ENCODE results near the gene SSH2.
A peak's percentile ranks its signal among the peaks of the same experiment; 100 is the strongest.

SSH2 gene

DNA sequence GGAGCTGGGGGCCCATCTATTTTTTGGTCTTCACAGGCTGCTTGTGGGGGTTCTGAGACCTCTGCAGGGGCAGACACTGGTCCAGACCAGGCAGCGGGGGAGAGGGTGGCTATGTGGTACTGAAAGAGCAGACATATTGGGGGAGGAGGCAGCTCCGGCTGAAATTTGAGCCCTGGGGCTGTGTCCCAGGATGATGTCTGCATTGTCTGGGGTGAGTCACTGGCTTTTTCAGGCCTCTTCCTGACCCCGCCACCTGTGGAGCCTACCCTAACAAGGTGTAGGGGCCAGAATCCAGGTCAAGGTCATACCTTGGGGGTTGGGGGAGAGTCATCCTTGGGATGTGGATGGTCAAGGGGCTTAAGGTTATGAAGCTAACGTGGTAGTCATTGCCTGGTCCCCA lies 309.8 kb downstream of the SSH2 start:
- H3K4me2 ChIP-seq (ENCODE audit: low read length): no peak overlapping the region
- no peak overlapping the region for H3K27ac ChIP-seq (ENCODE audit: low read length)
- no peaks in the 10 kb centered on the region for H3K79me2 ChIP-seq (ENCODE audit: low read length)
- H3K9me3 ChIP-seq (ENCODE audit: insufficient read depth, low read length): no peaks in the 10 kb centered on the region
- H3K27me3 ChIP-seq (ENCODE audit: low read depth, low read length): no peaks in the 10 kb centered on the region; the same call in 1 of the 2 replicates
- no peak overlapping the region for H2AFZ ChIP-seq (ENCODE audit: low read depth, low read length)
- H3K9ac ChIP-seq (ENCODE audit: low read length): no peak overlapping the region
- H3K4me3 ChIP-seq (ENCODE audit: low read length): no peak overlapping the region
- H3K36me3 ChIP-seq (replicated peaks; ENCODE audit: low read depth, low read length): no peaks in the 10 kb centered on the region
- peaks cover 6% of the 10 kb centered on the region for H4K20me1 ChIP-seq (ENCODE audit: insufficient read depth, low read length)
- peaks cover 9% of the 10 kb centered on the region; the same call in 1 of the 2 replicates for H3K4me1 ChIP-seq (ENCODE audit: low read length)
- TF ChIP-seq, protein P1, sequence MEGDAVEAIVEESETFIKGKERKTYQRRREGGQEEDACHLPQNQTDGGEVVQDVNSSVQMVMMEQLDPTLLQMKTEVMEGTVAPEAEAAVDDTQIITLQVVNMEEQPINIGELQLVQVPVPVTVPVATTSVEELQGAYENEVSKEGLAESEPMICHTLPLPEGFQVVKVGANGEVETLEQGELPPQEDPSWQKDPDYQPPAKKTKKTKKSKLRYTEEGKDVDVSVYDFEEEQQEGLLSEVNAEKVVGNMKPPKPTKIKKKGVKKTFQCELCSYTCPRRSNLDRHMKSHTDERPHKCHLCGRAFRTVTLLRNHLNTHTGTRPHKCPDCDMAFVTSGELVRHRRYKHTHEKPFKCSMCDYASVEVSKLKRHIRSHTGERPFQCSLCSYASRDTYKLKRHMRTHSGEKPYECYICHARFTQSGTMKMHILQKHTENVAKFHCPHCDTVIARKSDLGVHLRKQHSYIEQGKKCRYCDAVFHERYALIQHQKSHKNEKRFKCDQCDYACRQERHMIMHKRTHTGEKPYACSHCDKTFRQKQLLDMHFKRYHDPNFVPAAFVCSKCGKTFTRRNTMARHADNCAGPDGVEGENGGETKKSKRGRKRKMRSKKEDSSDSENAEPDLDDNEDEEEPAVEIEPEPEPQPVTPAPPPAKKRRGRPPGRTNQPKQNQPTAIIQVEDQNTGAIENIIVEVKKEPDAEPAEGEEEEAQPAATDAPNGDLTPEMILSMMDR (IDR thresholded peaks at IDR 0.05; ENCODE audit: low read depth, low read length): no peak
- TF ChIP-seq EZH2phosphoT487 (IDR thresholded peaks at IDR 0.05; ENCODE audit: low read depth): no peak

DNA sequence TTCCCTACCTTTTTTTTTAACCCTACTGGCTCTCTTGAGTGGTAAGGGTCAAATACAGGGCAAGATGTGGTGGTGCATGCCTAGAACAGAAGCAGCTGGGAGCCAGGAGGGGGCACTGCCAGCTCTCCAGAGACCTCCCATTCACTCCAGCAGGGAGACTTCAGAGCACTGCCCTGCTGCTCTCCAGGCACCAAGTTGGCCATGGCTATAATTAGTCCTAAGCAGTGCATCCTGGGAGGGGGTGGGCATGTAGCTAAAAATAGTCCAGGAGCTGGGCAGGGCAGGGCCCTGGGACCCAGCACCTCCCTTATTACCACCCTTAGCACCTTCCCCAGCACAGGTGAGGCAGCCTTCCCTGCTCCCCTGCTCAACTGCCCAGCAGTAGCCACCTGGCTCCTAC lies 310.8 kb downstream of the SSH2 start:
- no peak overlapping the region for H3K4me2 ChIP-seq (ENCODE audit: low read length)
- no peak for TF ChIP-seq EZH2phosphoT487 (IDR thresholded peaks at IDR 0.05; ENCODE audit: low read depth)
- TF ChIP-seq, protein P1 (IDR thresholded peaks at IDR 0.05; ENCODE audit: low read depth, low read length): peak; percentile 45
- H4K20me1 ChIP-seq (ENCODE audit: insufficient read depth, low read length): peaks cover 6% of the 10 kb centered on the region
- no peaks in the 10 kb centered on the region for H3K79me2 ChIP-seq (ENCODE audit: low read length)
- no peak overlapping the region for H3K4me3 ChIP-seq (ENCODE audit: low read length)
- no peak overlapping the region for H3K27ac ChIP-seq (ENCODE audit: low read length)
- no peak overlapping the region for H2AFZ ChIP-seq (ENCODE audit: low read depth, low read length)
- no peaks in the 10 kb centered on the region for H3K36me3 ChIP-seq (replicated peaks; ENCODE audit: low read depth, low read length)
- H3K9ac ChIP-seq (ENCODE audit: low read length): no peak overlapping the region
- H3K9me3 ChIP-seq (ENCODE audit: insufficient read depth, low read length): no peaks in the 10 kb centered on the region
- H3K4me1 ChIP-seq (ENCODE audit: low read length): peaks cover 13% of the 10 kb centered on the region; the same call in 1 of the 2 replicates
- H3K27me3 ChIP-seq (ENCODE audit: low read depth, low read length): no peaks in the 10 kb centered on the region; the same call in 1 of the 2 replicates

DNA sequence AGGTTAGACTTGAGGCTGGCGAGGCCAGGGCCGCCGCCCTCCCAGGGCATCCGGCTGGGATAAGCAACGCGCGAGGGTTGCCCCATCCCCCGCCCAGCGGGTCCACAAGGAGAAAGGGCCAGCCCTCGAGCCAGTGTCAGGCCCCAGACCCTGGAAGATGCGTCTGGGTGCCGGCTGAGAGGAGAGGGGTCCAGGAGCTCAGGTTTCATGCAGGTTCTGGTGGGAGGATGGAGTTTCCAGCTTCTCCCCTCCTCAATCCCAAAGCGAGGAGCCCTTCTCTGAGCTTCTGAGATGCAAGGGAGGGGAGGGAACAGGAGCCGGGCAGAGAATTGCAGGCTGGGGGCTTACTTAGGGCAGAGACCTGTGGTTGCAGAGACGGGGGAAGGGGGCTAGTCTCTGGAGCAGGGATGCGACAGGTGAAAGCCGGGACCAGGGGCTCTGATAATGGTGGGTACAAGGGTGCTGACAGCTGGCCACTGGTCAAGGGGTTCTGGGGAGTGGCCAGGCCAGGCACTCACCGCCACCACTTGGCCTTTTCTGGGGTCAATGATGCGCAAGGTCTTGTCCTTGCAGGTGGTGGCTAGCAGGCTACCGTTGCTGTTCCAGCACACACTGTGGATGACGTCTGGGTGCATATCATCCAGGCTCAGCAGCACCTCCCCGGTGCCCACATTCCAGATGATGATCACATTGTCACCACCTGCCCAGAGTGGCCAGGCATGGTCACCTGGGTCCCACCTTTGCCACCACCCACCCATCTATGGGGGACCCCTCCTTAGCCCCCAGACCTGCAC lies 311.6 kb downstream of the SSH2 start:
- peaks cover 6% of the 10 kb centered on the region for H4K20me1 ChIP-seq (ENCODE audit: insufficient read depth, low read length)
- TF ChIP-seq EZH2phosphoT487 (IDR thresholded peaks at IDR 0.05; ENCODE audit: low read depth): no peak
- TF ChIP-seq, protein P1 (IDR thresholded peaks at IDR 0.05; ENCODE audit: low read depth, low read length): peak; percentile 2; the same call in 1 of the 2 replicates
- no peak overlapping the region for H3K27ac ChIP-seq (ENCODE audit: low read length)
- H3K4me3 ChIP-seq (ENCODE audit: low read length): peak overlapping the region; percentile 89
- H3K9ac ChIP-seq (ENCODE audit: low read length): peak overlapping the region; percentile 55
- H3K36me3 ChIP-seq (replicated peaks; ENCODE audit: low read depth, low read length): peaks cover 3% of the 10 kb centered on the region
- peak overlapping the region; percentile 97 for H3K4me2 ChIP-seq (ENCODE audit: low read length)
- peaks cover 13% of the 10 kb centered on the region; the same call in 1 of the 2 replicates for H3K4me1 ChIP-seq (ENCODE audit: low read length)
- H3K9me3 ChIP-seq (ENCODE audit: insufficient read depth, low read length): no peaks in the 10 kb centered on the region
- H3K79me2 ChIP-seq (ENCODE audit: low read length): no peaks in the 10 kb centered on the region
- no peaks in the 10 kb centered on the region; the same call in 1 of the 2 replicates for H3K27me3 ChIP-seq (ENCODE audit: low read depth, low read length)
- peak overlapping the region; percentile 74; the same call in 1 of the 2 replicates for H2AFZ ChIP-seq (ENCODE audit: low read depth, low read length)

DNA sequence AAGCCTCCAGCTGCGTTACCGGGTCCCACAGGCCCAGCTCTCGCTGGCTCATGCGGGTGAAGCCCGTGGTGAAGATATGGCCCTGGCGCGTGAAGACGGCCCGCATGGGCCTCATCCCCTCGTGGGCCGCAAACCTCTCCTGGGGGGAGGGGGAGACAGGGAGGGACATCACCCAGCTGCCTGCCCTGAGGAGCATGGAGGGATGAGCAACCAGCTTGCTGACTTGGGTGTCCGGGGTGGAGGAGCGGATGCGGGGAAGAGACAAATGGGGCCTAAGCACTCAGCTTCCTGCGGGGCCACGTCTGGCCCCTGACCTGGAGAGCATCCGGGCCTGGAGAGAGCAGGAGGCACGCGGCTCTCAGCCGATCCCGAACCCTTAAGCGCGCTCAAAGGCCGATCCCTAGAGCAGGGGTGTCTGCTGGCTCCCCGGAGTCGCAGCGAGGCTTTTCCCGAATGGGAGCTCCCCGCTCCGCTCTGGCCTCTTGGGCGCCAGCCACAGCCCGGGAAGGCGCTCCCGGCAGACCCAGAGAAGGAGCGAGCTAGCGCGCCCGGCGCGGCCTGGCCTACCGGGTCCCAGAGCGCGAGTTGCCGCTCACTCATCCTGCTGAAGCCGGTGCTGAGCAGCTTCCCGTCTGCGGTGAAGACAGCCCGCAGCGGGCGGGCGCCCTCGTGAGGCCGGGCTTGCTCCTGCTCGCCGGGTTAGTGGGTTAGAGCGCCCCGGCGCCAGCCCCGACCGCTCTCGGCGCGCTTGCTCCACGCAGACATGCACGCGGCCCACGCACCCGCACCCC lies 312.4 kb downstream of the SSH2 start:
- no peaks in the 10 kb centered on the region for H3K9me3 ChIP-seq (ENCODE audit: insufficient read depth, low read length)
- H3K36me3 ChIP-seq (replicated peaks; ENCODE audit: low read depth, low read length): peaks cover 4% of the 10 kb centered on the region
- peaks cover 6% of the 10 kb centered on the region for H4K20me1 ChIP-seq (ENCODE audit: insufficient read depth, low read length)
- no peaks in the 10 kb centered on the region; the same call in 1 of the 2 replicates for H3K27me3 ChIP-seq (ENCODE audit: low read depth, low read length)
- H3K4me3 ChIP-seq (ENCODE audit: low read length): peak overlapping the region; percentile 89
- H2AFZ ChIP-seq (ENCODE audit: low read depth, low read length): peak overlapping the region; percentile 87
- TF ChIP-seq EZH2phosphoT487 (IDR thresholded peaks at IDR 0.05; ENCODE audit: low read depth): no peak
- TF ChIP-seq, protein P1 (IDR thresholded peaks at IDR 0.05; ENCODE audit: low read depth, low read length): peak; percentile 83
- H3K79me2 ChIP-seq (ENCODE audit: low read length): no peaks in the 10 kb centered on the region
- H3K4me2 ChIP-seq (ENCODE audit: low read length): peak overlapping the region; percentile 97
- peak overlapping the region; percentile 26; the same call in 1 of the 2 replicates for H3K27ac ChIP-seq (ENCODE audit: low read length)
- peaks cover 13% of the 10 kb centered on the region; the same call in 1 of the 2 replicates for H3K4me1 ChIP-seq (ENCODE audit: low read length)
- peak overlapping the region; percentile 80 for H3K9ac ChIP-seq (ENCODE audit: low read length)

All from OCI-LY3 (cell line).